Tongue (tissue), 2 donors: ENCODE results near the gene RAB36. TPM values are rescaled to one million over a fixed set of nuclear protein-coding genes. Genes with fewer than 3 reads are reported as not detected.

ENCODE experiments used
- DNase-seq: peaks from one replicate; pipeline ENCODE4 v3.0.0-alpha.2; 2015
- total RNA-seq: library from RNA; depleted of rRNA; stranded (reverse); fragments of >200 nt; gene quantifications from one replicate; pipeline ENCODE4 v1.2.3, GENCODE V29; 2014

RAB36 gene
- total RNA-seq, 1 donor from 2014 or later: 3.4 TPM

DNA sequence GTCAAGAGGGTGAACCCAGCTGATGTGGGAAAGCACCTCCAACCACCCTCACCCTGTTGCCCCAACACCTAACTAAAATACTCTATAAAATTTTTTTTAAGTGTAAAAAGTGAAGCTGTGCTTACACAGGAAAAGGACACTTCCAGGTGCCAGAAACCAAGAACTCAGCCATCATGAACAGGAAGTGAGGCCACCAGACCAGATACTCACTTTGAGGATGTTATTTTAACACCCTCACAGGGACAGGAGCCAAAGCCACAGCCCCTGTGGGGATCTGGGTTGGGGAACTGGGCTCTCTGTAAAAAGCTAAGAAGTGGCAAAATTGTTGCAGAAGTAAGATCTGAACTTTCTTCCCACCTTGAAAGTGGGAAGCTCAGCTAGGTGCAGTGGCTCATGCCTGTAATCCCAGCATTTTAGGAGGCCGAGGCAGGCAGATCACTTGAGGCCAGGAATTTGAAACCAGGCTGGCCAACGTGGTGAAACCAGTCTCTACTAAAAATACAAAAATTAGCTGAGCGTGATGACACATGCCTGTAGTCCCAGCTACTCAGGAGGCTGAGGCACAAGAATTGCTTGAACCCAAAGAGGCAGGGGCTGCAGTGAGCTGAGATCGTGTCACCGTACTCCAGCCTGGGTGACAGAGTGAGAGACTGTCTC, 7.2 kb upstream of the RAB36 start:
- DNase-seq: no peak

DNA sequence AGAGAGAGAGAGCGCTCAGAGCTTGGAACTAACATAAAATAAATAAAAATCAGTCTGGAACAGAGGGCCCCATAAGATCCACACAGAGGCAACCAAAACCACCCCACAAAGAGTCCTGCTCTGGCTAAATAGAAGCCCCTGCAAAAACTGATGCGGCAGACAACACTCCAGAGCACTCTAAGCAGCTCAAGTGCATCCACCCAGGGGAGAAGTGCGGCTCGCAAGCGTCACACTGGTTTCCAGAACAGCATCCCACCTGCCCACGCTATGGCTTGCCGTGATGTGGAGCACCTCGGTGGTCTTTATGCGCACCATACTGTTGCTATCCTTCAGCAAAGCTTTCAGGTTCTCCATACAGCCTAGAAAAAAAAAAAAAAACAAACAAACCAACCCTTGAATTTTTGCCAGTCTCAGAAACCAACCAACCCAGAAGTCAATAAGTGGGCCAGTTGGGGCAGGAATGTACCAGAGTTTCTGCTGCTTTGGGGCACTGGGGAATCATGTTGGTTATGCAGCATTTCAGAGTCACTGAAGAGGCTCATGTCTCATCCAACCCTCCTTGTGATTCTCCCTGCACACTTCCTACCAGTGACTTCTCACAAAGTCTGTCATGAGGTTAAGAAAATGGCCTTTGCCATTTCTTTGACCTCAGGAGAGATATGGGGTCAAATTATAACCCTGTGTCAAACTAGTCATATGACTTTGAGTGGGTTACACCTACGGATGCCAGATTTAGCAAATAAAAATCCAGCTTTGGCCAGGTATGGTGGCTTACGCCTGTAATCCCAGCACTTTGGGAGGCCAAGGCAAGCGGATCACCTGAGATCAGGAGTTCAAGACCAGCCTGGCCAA, 6.5 kb upstream of the RAB36 start:
- peak; percentile 52 for DNase-seq

DNA sequence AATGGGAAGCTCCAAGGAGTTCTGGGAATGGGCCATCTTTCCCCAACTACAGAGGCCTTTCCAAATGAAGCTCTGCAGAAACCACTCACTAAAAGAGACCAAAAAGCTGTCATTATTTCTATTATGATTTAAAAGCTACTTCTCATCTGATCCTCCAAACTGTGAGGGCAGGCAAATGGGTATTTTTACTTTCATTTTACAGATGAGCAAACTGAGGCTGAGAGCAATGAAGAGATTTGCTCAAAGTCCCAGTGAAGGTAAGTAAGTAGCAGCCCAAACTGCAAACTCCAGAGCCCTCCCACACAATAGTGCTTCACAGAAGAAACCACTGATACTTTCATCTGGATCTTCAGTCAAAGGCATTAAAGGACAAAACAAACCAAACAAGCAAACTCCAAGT, 4.9 kb upstream of the RAB36 start:
- no peak for DNase-seq

DNA sequence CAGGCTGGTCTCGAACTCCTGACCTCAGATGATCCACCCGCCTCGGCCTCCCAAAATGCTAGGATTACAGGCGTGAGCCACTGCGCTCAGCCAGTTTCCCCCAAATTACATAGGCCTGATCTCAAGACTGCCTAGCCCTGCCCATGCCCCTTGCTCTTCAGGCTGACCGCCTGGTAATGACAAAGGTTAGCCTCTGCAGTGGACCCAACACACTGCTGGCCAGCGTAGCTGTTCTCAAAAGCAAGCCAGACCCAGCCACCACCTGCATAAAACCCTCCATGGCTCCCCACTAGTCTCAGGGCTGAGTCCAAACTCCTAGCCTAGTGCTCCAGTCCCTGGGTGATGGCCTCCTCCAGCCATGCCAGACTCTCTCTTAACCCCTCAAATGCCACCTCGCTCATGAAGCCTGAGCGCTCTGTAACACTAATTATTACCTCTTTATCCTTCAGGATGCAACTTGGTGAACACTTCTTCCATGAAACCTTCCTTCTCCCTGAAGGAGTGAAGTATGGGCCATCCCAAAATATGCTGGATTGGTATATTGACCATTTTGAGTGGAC, 2.7 kb upstream of the RAB36 start:
- no peak for DNase-seq

DNA sequence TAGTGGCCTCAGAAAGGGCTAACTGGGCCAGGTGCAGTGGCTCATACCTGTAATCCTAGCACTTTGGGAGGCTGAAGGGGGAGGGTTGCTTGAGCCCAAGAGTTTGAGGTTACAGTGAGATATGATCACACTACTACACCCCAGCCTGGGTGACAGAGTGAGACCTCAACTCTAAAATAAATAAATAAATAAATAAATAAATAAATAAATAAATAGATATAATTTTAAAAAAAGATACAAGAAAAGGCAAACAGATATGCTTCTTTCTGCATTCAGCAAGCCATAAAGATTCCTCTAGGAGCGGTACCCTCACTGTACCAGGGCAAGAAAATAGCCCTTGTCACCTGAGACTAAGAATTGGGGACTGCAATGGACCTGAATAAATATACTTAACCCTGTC, 2.2 kb upstream of the RAB36 start:
- DNase-seq: no peak

DNA sequence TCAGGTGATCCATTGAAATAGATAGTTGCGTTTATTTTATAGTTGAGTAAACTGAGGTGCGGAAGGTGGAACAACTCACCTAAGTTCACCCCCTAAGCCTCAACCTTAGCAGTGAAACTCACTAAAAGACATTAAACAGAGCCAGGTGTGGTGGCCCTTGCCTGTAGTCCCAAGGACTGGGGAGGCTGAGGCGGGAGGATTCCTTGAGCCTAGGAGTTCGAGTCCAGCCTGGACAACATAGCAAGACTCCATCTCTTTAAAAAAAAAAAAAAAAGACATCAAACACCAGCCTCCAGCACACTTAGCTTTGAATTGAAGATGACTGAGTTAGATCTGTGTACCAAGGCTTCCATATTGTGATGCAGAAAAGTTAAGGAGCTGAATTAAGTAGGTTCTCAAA, 845 bp upstream of the RAB36 start:
- DNase-seq: no peak

DNA sequence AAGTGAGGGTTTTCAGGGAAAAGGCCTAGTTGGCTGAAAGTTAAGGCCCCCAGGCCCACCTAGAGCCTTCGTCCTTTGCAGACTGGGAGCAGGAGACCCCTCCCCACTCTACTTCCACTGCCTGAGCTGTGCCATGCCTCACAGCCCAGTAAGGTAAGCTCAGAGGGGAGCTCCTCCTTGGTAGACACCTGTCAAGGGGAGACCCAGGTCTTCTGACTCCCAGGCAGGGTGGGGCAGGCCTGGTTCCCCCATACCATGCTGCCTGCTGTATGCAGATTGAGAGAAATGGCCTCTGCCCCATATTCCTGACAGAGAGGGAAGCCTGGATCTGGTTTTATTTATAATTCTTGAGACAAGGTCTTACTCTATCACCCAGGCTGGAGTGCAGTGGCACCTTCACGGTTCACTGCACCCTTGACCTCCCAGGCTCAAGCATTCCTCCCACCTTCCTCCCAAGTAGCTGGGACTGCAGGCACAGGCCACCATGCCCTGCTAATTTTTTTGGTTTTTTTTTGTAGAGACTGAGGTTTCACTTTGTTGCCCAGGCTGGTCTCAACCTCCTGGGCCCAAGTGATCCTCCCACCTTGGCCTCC, 697 bp downstream of the RAB36 start:
- no peak for DNase-seq

DNA sequence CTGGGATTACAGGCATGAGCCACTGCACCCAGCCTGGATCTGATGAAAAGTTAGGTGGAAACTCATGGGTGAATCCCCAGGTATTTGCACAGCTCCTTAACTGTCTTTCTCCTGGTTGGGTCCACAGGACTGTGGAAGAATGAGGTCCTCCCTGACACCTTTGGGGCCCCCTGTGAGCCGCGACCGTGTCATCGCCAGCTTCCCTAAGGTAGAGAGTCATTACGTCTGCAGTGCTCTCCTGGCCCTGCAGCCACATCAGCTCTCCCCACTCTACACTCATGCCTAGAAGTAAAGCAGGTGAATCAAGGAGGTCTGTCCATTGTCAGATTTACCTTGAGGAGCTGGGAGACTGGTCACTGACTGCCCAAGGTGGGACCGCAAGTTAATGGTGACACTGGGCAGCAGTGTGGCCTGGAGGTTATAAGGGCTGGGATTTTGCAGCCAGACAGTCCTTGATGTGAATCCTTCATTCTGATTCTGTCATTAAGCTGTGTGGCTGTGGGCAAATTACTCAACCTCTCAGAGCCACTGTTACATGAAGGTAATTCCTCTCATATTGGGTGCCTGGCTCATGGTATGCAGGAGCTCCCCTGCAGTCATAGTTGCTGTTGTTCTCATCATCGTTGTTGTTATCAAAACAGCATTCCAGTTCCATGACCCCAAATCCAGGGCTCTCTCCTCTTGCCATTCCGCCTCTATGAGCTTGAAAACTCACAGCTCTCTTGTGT, 1.4 kb downstream of the RAB36 start:
- DNase-seq: no peak

DNA sequence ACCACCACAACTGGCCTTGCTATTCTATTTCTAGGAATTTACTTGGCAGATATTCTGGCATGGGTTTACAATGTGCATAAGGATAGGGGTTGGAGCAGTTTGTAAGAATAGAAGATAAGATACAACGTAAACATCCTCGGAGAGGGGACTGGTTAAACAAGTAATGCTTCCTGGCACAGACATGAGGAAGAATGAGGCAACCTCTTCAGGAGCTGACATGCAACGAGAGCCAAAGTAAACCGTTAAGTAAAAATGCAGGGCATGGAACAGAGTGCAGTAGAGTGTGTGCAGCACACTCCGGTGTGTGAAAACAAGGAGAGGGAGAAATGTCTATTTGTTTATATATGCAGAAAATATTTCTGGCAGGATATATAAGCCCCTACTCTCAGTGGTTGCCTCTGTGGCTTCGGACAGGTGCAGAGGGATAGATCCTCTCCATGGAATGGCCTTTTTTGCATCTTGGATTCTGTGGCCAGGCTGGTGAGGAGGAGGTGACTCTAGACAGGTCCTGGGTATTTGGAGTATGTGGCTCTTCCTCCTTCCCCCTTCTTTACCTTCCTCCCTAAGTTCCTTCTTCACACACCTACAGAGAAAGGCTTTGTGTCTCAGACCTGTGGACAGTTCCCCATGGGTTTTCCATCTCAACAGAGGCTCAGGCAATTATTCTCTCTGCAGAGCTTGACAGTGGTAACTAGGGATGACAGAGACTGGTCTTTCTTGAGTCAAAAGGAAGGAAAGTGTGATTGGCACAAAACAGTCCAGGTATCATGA, 2.5 kb downstream of the RAB36 start:
- peak; percentile 63 for DNase-seq

DNA sequence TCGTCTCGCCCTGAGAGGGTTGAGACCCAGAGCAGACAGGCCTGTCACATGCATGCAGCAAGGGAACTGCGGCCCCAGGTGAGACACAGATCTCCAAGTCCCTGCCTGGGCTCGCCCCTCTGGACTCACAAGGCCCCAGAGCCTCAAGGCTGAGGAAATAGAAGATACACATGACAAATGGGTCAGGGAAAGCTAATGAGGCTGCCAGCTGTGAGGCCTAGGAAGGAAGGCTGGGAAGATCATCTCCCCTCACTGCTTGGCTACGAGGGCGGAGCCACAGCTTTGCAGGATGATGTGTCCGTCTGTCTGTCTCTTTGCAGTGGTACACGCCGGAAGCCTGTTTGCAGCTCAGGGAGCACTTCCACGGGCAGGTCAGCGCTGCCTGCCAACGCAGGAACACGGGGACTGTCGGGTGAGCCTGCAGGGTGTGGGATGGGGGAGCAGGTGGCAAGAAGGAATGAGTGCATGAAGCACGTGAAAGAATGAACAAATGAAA, 4.5 kb downstream of the RAB36 start:
- no peak for DNase-seq

DNA sequence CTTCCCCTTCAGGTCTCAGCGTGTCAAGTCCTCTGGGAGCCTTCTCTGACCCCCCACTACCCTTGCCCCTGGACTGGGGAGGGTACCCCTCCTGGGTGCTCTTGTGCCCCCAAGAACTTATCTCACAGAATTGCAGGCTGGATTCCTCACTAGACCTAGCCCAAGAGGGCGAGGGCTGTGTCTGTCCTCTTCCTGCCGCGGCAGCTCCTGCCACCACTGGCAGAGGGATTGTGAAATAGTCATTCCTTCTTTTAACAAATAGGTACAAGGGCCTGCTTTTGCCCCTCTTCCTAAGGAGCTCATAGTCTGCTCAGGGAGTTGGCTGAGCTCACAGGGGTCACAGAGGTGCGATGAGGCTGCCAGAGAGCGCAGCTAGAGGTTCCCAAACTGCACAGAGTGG, 5.5 kb downstream of the RAB36 start:
- no peak for DNase-seq

DNA sequence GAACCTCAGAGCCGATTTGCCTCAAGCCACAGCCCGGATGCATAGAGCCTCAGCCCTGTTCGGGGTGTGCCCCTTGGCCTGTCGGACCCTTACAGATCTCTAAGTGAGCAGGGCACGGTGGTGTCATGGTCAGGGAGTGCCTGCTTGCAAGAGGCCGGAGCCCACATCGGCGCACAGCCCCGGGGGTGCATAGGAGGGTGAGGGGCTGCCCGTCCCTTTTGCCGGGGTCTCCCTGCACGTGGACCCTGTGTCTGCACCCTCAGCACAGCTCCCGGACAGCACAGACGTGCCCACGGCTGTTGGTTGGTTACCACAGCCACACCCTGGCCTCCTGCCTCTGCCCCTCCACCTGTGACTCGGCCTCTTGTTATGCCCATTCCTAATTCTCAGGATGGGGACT, 6.5 kb downstream of the RAB36 start:
- DNase-seq: no peak

DNA sequence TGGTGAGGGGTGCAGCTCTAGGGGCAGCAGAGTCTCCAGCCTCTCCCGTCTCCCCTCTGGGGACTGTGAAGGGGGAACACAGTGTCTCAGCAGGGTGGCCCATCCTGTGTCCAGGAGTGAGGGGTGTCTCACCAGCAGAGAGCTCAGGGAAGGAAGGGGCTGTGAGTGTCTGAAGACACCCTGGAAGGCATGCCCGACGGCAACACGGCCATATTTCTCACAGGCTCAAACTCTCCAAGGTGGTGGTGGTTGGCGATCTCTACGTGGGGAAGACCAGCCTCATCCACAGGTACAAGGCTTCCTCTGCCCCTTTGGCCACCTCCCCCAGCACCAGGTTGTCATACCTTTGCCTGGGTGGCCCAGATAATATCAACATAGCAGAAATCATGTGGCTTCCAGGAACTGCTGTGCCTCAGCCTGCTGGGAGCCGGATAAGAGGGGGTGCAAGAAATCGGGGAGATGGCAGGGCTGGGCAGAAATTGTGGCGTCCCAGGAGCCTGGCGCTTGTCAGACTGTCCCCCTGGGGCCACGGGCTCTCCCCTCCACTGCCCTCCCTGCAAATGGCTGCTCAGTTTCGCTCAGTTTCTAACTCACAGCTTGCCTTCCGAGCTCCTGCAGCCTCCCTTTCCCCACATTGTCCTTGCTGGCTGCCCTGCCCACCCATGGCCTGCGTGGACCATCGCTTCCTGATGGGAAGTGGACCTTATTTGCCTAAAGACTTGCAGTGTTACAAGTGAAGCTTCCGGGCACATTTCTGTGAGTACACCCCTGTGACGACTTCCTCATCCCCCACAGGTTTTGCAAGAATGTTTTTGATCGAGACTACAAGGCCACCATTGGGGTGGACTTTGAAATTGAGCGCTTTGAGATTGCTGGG, 7.2 kb downstream of the RAB36 start:
- DNase-seq: no peak

DNA sequence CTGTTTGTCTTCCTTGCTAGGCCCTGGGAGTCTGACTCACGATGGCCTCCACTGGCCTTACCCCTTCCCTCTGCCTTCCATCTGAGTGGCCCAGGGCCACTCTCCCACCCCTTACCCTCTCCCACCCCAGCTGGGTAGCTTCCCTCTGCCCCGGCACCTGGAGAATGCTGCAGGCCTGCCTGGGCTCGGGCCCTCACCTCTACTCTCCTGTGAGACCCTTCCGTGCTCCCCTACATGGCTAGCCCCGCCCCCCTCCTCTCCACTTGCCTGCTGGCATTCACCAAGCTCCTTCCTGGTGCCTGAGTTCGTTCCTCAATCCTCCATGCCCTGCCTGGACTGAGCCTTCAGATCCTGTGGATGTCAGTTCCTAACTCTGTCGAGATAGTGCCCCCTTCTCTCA, 8.7 kb downstream of the RAB36 start:
- no peak for DNase-seq

DNA sequence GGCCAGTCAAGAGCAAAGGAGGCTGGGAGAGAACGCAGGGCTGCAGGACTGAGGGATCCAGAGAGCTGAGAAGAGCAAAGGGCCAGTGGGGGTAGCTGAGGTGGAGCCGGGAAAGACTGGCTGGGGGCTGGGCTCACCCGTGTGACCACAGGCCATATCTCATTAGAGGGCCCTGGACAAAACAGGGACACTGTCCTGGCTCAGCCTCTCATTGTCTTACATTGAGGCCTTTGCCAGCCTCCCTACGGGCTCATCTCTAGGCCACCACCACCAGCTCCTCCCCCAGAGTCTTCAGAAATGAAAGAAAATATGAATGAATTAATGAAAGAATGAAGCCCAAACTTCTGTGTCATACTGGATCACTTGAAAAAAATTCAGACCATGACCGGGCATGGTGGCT, 9.2 kb downstream of the RAB36 start:
- no peak for DNase-seq

DNA sequence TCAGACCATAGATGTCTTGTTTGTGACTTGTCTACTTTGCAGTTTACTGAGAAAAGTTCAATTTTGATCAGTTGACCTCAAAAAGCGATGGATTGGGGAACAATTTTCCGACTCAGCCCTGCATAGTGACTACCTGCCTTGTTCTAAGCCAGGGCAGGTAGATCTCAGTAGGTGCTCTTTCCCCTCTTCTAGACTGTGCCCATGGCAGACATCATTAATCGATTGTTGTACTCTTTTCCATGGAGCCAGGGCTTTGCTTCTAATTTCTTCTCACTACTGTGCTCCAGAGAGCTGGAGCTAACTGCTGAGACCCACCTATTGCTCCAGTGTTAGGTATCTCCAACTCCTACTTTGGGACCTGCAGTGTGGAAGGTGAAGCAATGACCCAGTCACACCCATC, 9.9 kb downstream of the RAB36 start:
- no peak for DNase-seq

DNA sequence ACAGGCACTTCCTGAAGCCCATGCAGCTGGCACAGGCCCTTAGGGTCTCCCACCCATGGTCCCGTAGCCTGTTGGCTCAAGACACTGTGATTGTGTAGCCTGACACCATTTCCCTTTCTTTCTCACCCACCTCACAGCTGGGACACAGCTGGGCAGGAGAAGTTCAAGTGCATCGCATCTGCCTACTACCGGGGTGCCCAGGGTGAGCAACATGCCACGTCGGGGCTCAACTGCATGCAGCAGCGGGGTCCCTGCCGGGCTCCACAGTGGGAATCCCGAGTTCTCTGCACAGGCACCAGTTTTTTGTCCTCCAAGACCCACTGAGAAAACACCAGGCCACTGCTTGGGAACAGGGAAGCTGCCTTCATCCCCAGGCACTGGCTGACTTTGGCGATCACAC, 10.6 kb downstream of the RAB36 start:
- no peak for DNase-seq

DNA sequence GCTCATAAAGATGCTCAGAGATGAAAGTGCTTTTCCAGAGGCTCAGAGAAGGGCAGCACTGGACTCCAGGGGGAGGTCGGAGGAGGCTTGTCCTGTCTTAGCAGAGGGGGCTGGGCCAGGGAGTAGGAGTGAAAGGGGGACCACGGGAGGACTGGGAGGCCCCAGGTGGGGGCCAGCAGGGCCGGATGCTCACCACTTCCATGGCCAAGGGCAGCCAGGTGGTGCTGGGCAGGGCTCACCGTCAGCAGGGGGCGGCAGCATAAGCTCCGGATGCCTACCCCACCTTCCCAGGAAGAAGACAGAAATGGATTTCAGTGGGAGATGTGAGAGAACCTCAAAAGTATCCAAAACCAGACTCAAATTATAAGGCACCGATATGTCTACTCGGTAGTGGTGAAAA, 11.0 kb downstream of the RAB36 start:
- no peak for DNase-seq

DNA sequence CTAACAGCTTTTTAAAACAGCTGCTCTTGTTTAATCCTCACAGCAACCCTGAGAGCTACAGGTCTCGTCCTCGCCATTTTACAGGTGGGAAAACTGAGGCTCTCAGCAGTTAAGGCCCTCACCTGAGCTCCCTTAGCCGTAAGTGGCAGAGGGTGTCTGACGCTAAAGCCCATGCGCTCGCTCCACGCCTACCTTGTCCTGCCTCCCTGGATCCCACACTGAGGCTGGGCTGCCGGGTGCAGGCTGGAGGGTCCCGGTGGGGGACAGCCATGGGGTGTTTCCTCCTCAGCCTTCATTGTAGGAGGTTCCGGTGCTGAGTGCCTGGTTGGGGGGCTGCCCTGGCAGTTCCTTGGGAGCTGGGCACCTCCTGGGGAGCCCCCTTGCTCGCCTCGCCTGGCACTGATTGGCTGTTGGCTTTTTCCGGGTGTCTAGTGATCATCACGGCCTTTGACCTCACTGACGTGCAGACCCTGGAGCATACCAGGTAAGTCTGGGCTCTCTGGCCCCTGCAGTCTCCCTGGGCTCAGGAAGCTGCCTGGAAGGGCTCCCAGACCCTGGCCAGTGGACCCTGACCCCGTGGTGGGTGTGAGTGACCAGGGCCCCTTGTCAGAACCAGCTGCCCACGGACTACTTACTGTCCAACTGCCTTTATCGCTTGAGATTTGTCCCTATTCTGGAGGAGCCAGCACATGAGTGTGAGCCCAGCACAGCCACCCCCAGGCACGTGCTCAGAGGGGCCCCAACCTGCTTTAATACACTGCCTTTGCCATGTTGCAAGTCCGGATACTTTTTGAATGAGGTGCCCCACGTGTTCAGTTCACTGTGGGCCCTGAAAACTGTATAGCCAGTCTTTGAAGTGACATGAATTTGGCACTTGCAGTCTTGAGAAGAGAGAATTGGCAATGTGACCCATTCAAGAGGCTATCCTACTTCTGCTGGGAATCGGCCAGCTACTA, 12.6 kb downstream of the RAB36 start:
- DNase-seq: no peak
